HepG2 (cell line): ENCODE data around the gene AGMO. TPM values are rescaled to one million over a fixed set of nuclear protein-coding genes. Genes with fewer than 3 reads are reported as not detected.

ENCODE experiments used
- DBP ChIP-seq: sonication (generic); formaldehyde crosslinking; IDR thresholded peaks from 2 replicates; pipeline ENCODE4 v1.4.0; 2020; ENCODE audit warnings: missing genetic modification reagents; ENCODE audit errors: not compliant biosample characterization
- MLLT10 ChIP-seq: sonication (generic); formaldehyde crosslinking; IDR thresholded peaks from 2 replicates; pipeline ENCODE4 v1.4.0; 2020; ENCODE audit warnings: missing genetic modification reagents
- ZBTB10 ChIP-seq: sonication (generic); formaldehyde crosslinking; IDR thresholded peaks from 2 replicates; pipeline ENCODE4 v1.4.0; 2020; ENCODE audit warnings: missing genetic modification reagents, borderline replicate concordance
- ZBTB34 ChIP-seq: sonication (generic); formaldehyde crosslinking; IDR thresholded peaks from 2 replicates; pipeline ENCODE4 v1.8.0; 2022; ENCODE audit warnings: mild to moderate bottlenecking, missing genetic modification reagents
- ZNF3 ChIP-seq: IDR thresholded peaks from 2 replicates; pipeline ENCODE4 v1.7.0; 2017; ENCODE audit warnings: inconsistent platforms
- ZNF609 ChIP-seq: sonication (generic); formaldehyde crosslinking; IDR thresholded peaks from 2 replicates; pipeline ENCODE4 v1.4.0; 2020; ENCODE audit warnings: mild to moderate bottlenecking, missing genetic modification reagents, borderline replicate concordance
- polyA plus RNA-seq, 8 experiments: library from polyadenylated mRNA; depleted of rRNA in 3 of 8; stranded (reverse) in 7 of 8; unstranded in 1 of 8; fragments of >200 nt; fragmentation: Illumina TruSeq in 4 of 8; extraction: Trizol in 4 of 8; gene quantifications; 2 replicates each; pipeline versions ENCODE4 v1.2.1 to v1.2.3, GENCODE V29; 2011 to 2016; ENCODE audit warnings: low read depth in 4 of 8, missing spikeins in 1 of 8, mixed read lengths in 1 of 8; ENCODE audit not compliant: insufficient read depth in 1 of 8
- total RNA-seq, 5 experiments: library from RNA; depleted of rRNA; stranded (reverse); fragments of >200 nt; fragmentation: Illumina TruSeq; extraction: Trizol; gene quantifications; 2 replicates each; pipeline ENCODE4 v1.2.3, GENCODE V29; 2016; ENCODE audit warnings: low read depth in 1 of 5

The AGMO gene
- total and polyA plus RNA-seq, 2 of the 13 experiments (the other 11 are each of a cell fraction or from before 2014, with no cell fraction given): 0.22 to 0.50 TPM

- TF ChIP-seq ZNF609 (CRISPR knock-in tag) (no peak), MLLT10 (CRISPR knock-in tag) (no peak), ZBTB34 (CRISPR knock-in tag) (no peak), ZBTB10 (CRISPR knock-in tag) (no peak), ZNF3 (CRISPR knock-in tag) (no peak), DBP (CRISPR knock-in tag) (no peak)
Measured at GRCh38 chr7:15327001-15327400, 234.8 kb downstream of the AGMO start (continued).
